Endometrial microvascular endothelial cells (primary cell): ENCODE results near the gene PHKB. TPM values are rescaled to one million over a fixed set of nuclear protein-coding genes. Genes with fewer than 3 reads are reported as not detected.
"Not testable (repeated sequence)": the region's sequence is repeated elsewhere in the genome, so short reads cannot be mapped to it uniquely, and the experiment has no call there.

Experiments
- in situ Hi-C: cut with HindIII; loops from 2 replicates; pipeline ENCODE4 v1.10.0; 2017; ENCODE audit warnings: low sequenced_read_pairs, low pct_unique_long_range_greater_than_20kb; ENCODE audit errors: inconsistent ontology term
- total RNA-seq: library from RNA; depleted of rRNA; stranded (reverse); fragments of >200 nt; gene quantifications from one replicate; pipeline ENCODE4 v1.2.3, GENCODE V29; 2015; ENCODE audit errors: inconsistent ontology term

PHKB gene
- total RNA-seq, 1 donor from 2014 or later = 42.7 TPM

GRCh38 chr16:47493381-47494337 is 32.5 kb downstream of the PHKB start:
- in situ Hi-C loops = no loop called here

GRCh38 chr16:47499080-47499699 is 38.1 kb downstream of the PHKB start:
- in situ Hi-C loops = no loop called here

GRCh38 chr16:47499700-47500264 is 38.7 kb downstream of the PHKB start:
- in situ Hi-C loops = no loop called here

GRCh38 chr16:47503936-47504335 is 42.8 kb downstream of the PHKB start:
- in situ Hi-C loops = no loop called here

- in situ Hi-C loops = no loop called here
These were observed 43.5 kb downstream of the PHKB start for GRCh38 chr16:47504599-47504998.

GRCh38 chr16:47506800-47507199 is 45.7 kb downstream of the PHKB start:
- in situ Hi-C loops = no loop called here

- in situ Hi-C loops = no loop called here
These were observed 46.6 kb downstream of the PHKB start for GRCh38 chr16:47507701-47508100.

GRCh38 chr16:47511882-47512281 is 50.8 kb downstream of the PHKB start:
- in situ Hi-C loops = no loop called here

- in situ Hi-C loops = no loop called here
These were observed 57.9 kb downstream of the PHKB start for GRCh38 chr16:47519037-47519436.

GRCh38 chr16:47519546-47519945 is 58.4 kb downstream of the PHKB start:
- in situ Hi-C loops = no loop called here

- in situ Hi-C loops = no loop called here
These were observed 59.0 kb downstream of the PHKB start for GRCh38 chr16:47519996-47520679.

- in situ Hi-C loops = no loop called here
These were observed 62.3 kb downstream of the PHKB start for GRCh38 chr16:47523342-47524006.

GRCh38 chr16:47524007-47524405 is 62.9 kb downstream of the PHKB start:
- in situ Hi-C loops = no loop called here

GRCh38 chr16:47528431-47528830 is 67.3 kb downstream of the PHKB start:
- in situ Hi-C loops = no loop called here

- in situ Hi-C loops = no loop called here
These were observed 72.7 kb downstream of the PHKB start for GRCh38 chr16:47533744-47534292.

- in situ Hi-C loops = no loop called here
These were observed 77.3 kb downstream of the PHKB start for GRCh38 chr16:47538472-47538871.

- in situ Hi-C loops = not testable (repeated sequence)
These were observed 78.9 kb downstream of the PHKB start for GRCh38 chr16:47539707-47540670.
